Measurements from ENCODE around the gene ASTN1.

Gene ASTN1

GRCh38 chr1:176888471-176889032, 276.0 kb downstream of the ASTN1 start:
- in situ Hi-C loops (cut with HindIII; ENCODE audit: low pct_ligation_motif_present, low sequenced_read_pairs), result no loop called here
- TF ChIP-seq, protein P1, sequence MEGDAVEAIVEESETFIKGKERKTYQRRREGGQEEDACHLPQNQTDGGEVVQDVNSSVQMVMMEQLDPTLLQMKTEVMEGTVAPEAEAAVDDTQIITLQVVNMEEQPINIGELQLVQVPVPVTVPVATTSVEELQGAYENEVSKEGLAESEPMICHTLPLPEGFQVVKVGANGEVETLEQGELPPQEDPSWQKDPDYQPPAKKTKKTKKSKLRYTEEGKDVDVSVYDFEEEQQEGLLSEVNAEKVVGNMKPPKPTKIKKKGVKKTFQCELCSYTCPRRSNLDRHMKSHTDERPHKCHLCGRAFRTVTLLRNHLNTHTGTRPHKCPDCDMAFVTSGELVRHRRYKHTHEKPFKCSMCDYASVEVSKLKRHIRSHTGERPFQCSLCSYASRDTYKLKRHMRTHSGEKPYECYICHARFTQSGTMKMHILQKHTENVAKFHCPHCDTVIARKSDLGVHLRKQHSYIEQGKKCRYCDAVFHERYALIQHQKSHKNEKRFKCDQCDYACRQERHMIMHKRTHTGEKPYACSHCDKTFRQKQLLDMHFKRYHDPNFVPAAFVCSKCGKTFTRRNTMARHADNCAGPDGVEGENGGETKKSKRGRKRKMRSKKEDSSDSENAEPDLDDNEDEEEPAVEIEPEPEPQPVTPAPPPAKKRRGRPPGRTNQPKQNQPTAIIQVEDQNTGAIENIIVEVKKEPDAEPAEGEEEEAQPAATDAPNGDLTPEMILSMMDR (IDR thresholded peaks at IDR 0.05; ENCODE audit: low read depth, low read length, missing control alignments), result no peak
- DNase-seq, result no peak

GRCh38 chr1:176885751-176886150, 278.8 kb downstream of the ASTN1 start:
- no peak for DNase-seq
- in situ Hi-C loops (cut with HindIII; ENCODE audit: low pct_ligation_motif_present, low sequenced_read_pairs), result no loop called here
- Histone ChIP-seq H3K36me3 (replicated peaks) (no peaks in the 10 kb centered on the region), H3K4me3 (ENCODE audit: low read depth, low read length) (no peak overlapping the region), H3K27ac (no peak overlapping the region), H3K27me3 (replicated peaks) (no peaks in the 10 kb centered on the region)
- TF ChIP-seq, protein P1 (IDR thresholded peaks at IDR 0.05; ENCODE audit: low read depth, low read length, missing control alignments), result no peak

More at GRCh38 chr1:176888471-176889032, 276.0 kb downstream of the ASTN1 start:
- H3K4me3 ChIP-seq (ENCODE audit: low read depth, low read length), result no peak overlapping the region
- no peaks in the 10 kb centered on the region for H3K36me3 ChIP-seq (replicated peaks)
- H3K27me3 ChIP-seq (replicated peaks), result no peaks in the 10 kb centered on the region
- H3K27ac ChIP-seq, result no peak overlapping the region

GRCh38 chr1:176885341-176885740, 279.2 kb downstream of the ASTN1 start:
- H3K4me3 ChIP-seq (ENCODE audit: low read depth, low read length), result no peak overlapping the region
- in situ Hi-C loops (cut with HindIII; ENCODE audit: low pct_ligation_motif_present, low sequenced_read_pairs), result no loop called here
- TF ChIP-seq, protein P1 (IDR thresholded peaks at IDR 0.05; ENCODE audit: low read depth, low read length, missing control alignments), result no peak
- DNase-seq, result no peak
- no peak overlapping the region for H3K27ac ChIP-seq
- no peaks in the 10 kb centered on the region for H3K27me3 ChIP-seq (replicated peaks)
- no peaks in the 10 kb centered on the region for H3K36me3 ChIP-seq (replicated peaks)

DNA sequence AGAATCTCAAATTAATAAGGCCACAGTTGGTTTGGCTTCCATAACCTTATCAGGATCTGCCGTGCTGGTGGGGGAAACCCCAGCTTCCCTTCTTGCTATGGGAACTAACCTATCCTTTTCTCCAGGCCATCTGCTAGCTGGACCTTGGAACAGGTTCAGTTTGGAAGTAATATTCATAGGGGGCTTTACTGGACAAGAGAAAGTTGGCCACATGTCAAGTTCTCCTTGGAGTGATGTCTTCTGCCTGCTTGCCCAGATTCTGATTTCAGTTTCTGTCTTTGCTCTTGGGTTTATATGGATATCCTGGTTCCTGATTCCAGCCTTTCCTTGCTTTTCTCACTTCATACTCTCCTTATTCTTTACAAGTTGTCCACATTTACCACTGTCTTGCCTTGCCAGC, 279.6 kb downstream of the ASTN1 start:
- H3K27ac ChIP-seq, result no peak overlapping the region
- no peak for DNase-seq
- no peak overlapping the region for H3K4me3 ChIP-seq (ENCODE audit: low read depth, low read length)
- TF ChIP-seq, protein P1 (IDR thresholded peaks at IDR 0.05; ENCODE audit: low read depth, low read length, missing control alignments), result no peak
- H3K36me3 ChIP-seq (replicated peaks), result no peaks in the 10 kb centered on the region
- no peaks in the 10 kb centered on the region for H3K27me3 ChIP-seq (replicated peaks)
- in situ Hi-C loops (cut with HindIII; ENCODE audit: low pct_ligation_motif_present, low sequenced_read_pairs), result no loop called here

DNA sequence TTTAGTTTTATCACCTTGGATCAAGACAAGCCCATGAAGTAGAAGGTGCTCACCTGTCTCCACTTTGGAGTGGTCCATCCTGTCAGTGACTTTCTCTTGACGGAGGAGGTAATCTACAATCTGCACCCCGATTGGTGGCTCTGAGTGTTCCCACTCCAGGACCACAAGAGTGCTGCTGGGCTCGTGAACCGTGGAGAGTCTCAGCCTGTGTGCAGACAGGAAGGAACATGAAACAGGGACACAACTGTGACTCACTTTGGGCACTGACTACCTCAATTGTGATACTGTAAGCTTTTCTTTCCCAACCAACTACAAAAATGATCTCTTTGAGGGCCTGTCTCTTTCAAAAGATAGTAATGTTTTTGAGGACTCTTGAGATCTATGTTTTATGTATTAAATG, 280.2 kb downstream of the ASTN1 start:
- Histone ChIP-seq H3K27ac (no peak overlapping the region), H3K27me3 (replicated peaks) (no peaks in the 10 kb centered on the region), H3K36me3 (replicated peaks) (no peaks in the 10 kb centered on the region), H3K4me3 (ENCODE audit: low read depth, low read length) (no peak overlapping the region)
- TF ChIP-seq, protein P1 (IDR thresholded peaks at IDR 0.05; ENCODE audit: low read depth, low read length, missing control alignments), result no peak
- in situ Hi-C loops (cut with HindIII; ENCODE audit: low pct_ligation_motif_present, low sequenced_read_pairs), result no loop called here
- no peak for DNase-seq

- DNase-seq, result peak; percentile 54
- no peaks in the 10 kb centered on the region for H3K27me3 ChIP-seq (replicated peaks)
- H3K4me3 ChIP-seq (ENCODE audit: low read depth, low read length), result no peak overlapping the region
- TF ChIP-seq, protein P1 (IDR thresholded peaks at IDR 0.05; ENCODE audit: low read depth, low read length, missing control alignments), result peak; percentile 85
- in situ Hi-C loops (cut with HindIII; ENCODE audit: low pct_ligation_motif_present, low sequenced_read_pairs), result no loop called here
- H3K27ac ChIP-seq, result no peak overlapping the region
- H3K36me3 ChIP-seq (replicated peaks), result no peaks in the 10 kb centered on the region
These were observed 283.4 kb downstream of the ASTN1 start for GRCh38 chr1:176880955-176881595.

All from brain microvascular endothelial cell (primary cell).